Endothelial cell of umbilical vein (primary cell): ENCODE data around the gene RORB. TPM values are rescaled to one million over a fixed set of nuclear protein-coding genes. Genes with fewer than 3 reads are reported as not detected.

Experiments used
- BruUV-seq: library from RNA; stranded (reverse); fragments of 400-500 nt; replicated peaks from 2 replicates; lab custom pipeline; 2021; lab: Mats Ljungman, UMichigan
- CTCF ChIA-PET: fragments of 300-600, 350-600 bp; sonication (Branson Sonifier 250); formaldehyde crosslinking; loops from one replicate; lab custom pipeline; 2021; ENCODE audit warnings: antibody characterized with exemption, inconsistent platforms; lab: Charles Lee
- POLR2A ChIA-PET: fragments of 300-600, 350-600 bp; sonication (Branson Sonifier 250); formaldehyde crosslinking; loops from one replicate; lab custom pipeline; 2021; ENCODE audit warnings: antibody characterized with exemption, inconsistent platforms; lab: Charles Lee
- DNase-seq: peaks from one replicate; pipeline ENCODE4 v3.0.0-alpha.2; 2011; ENCODE audit warnings: low read depth, low spot score
- FAIRE-seq: peaks from 2 replicates; lab custom pipeline; 2011; peaks lifted over from hg19 to GRCh38; lab: Jason Lieb, UNC
- H2AFZ ChIP-seq: 2 replicates; pipeline ENCODE4 v1.6.0; 2012; ENCODE audit warnings: low read depth, low read length, control low read depth, inconsistent platforms
- H3K27ac ChIP-seq: 2 replicates; pipeline ENCODE4 v1.5.1; 2011; ENCODE audit warnings: low read depth, mild to moderate bottlenecking, control low read depth, low read length, moderate library complexity; ENCODE audit not compliant: insufficient read depth
- H3K27me3 ChIP-seq, 2 experiments: 2 replicates each; pipeline versions ENCODE4 v1.6.0 to v1.6.1; 2011; ENCODE audit warnings: low read length in 2 of 2, mixed read lengths in 1 of 2; ENCODE audit not compliant: control insufficient read depth in 2 of 2, insufficient read depth in 2 of 2
- H3K36me3 ChIP-seq, 2 experiments: 2 replicates in 1 of 2; 3 replicates in 1 of 2; pipeline ENCODE4 v1.5.1; 2011; ENCODE audit warnings: low read length in 2 of 2, mild to moderate bottlenecking in 1 of 2, moderate library complexity in 1 of 2; ENCODE audit not compliant: control insufficient read depth in 2 of 2, insufficient read depth in 2 of 2; ENCODE audit errors: extremely low read depth in 1 of 2
- H3K4me1 ChIP-seq: 3 replicates; pipeline ENCODE4 v1.5.1; 2011; ENCODE audit warnings: mild to moderate bottlenecking, low read length; ENCODE audit not compliant: control insufficient read depth, insufficient read depth; ENCODE audit errors: extremely low read depth
- H3K4me2 ChIP-seq: 2 replicates; pipeline ENCODE4 v1.6.1; 2011; ENCODE audit warnings: low read length, control low read depth, mixed read lengths; ENCODE audit not compliant: insufficient read depth
- H3K4me3 ChIP-seq, 3 experiments: fragments of 200-600 bp in 1 of 3; sonication (generic), shearing (Covaris generic) in 1 of 3; replicated peaks in 1 of 3; 2 replicates each; pipeline ENCODE4 v1.5.1; 2011 to 2016; ENCODE audit warnings: control low read depth in 3 of 3, low read length in 3 of 3, mild to moderate bottlenecking in 2 of 3, inconsistent platforms in 1 of 3, low read depth in 1 of 3, moderate library complexity in 1 of 3; ENCODE audit not compliant: insufficient read depth in 1 of 3
- H3K79me2 ChIP-seq: 2 replicates; pipeline ENCODE4 v1.6.0; 2012; ENCODE audit warnings: low read length, inconsistent platforms; ENCODE audit not compliant: control insufficient read depth, insufficient read depth
- H3K9ac ChIP-seq: replicated peaks from 2 replicates; pipeline ENCODE3; 2011; ENCODE audit warnings: low read length, control low read depth; ENCODE audit not compliant: insufficient read depth; ENCODE audit errors: extremely low read depth
- H3K9me1 ChIP-seq: replicated peaks from 3 replicates; pipeline ENCODE4 v1.6.0; 2011; ENCODE audit warnings: mild to moderate bottlenecking, low read length; ENCODE audit not compliant: control insufficient read depth, insufficient read depth; ENCODE audit errors: extremely low read depth
- H3K9me3 ChIP-seq: replicated peaks from 2 replicates; pipeline ENCODE4 v1.5.1; 2012; ENCODE audit warnings: low read length, inconsistent platforms; ENCODE audit not compliant: control insufficient read depth, insufficient read depth
- H4K20me1 ChIP-seq: replicated peaks from 2 replicates; pipeline ENCODE3; 2011; ENCODE audit warnings: mild to moderate bottlenecking, low read length; ENCODE audit not compliant: control insufficient read depth, insufficient read depth; ENCODE audit errors: extremely low read depth
- EZH2 ChIP-seq: IDR thresholded peaks from 2 replicates; pipeline ENCODE4 v1.6.1; 2012; ENCODE audit warnings: borderline replicate concordance, low read depth, mild to moderate bottlenecking, moderate library complexity, low read length, inconsistent platforms; ENCODE audit not compliant: severe bottlenecking
- FOS ChIP-seq: IDR thresholded peaks from 2 replicates; pipeline ENCODE4 v1.6.1; 2011; ENCODE audit warnings: mild to moderate bottlenecking, low read length, moderate library complexity, borderline replicate concordance; ENCODE audit not compliant: insufficient read depth
- GATA2 ChIP-seq: IDR thresholded peaks from 2 replicates; pipeline ENCODE4 v1.7.0; 2011; ENCODE audit warnings: low read depth, mild to moderate bottlenecking, moderate library complexity, mixed read lengths, low read length; ENCODE audit not compliant: insufficient read length, insufficient read depth
- JUN ChIP-seq: IDR thresholded peaks from 2 replicates; pipeline ENCODE4 v1.6.1; 2011; ENCODE audit warnings: borderline replicate concordance, low read depth; ENCODE audit not compliant: insufficient read length, insufficient read depth
- MYC ChIP-seq: IDR thresholded peaks from one replicate; pipeline ENCODE4 v1.6.1; 2011; ENCODE audit warnings: mild to moderate bottlenecking, low read depth, low read length
- POLR2A ChIP-seq: IDR thresholded peaks from 2 replicates; pipeline ENCODE4 v1.6.1; 2012; ENCODE audit warnings: low read depth, mild to moderate bottlenecking, control low read depth, low read length
- POLR2AphosphoS5 ChIP-seq: IDR thresholded peaks from 2 replicates; pipeline ENCODE4 v1.6.1; 2012; ENCODE audit warnings: low read depth, mild to moderate bottlenecking, control low read depth, low read length, moderate library complexity; ENCODE audit not compliant: insufficient read depth
- dilution Hi-C: fragments of 300-500 bp; cut with MboI; formaldehyde crosslinking; loops from one replicate; pipeline ENCODE4 v1.15.0; 2019; ENCODE audit warnings: low sequenced_read_pairs; ENCODE audit not compliant: extremely low pct_ligation_motif_present
- intact Hi-C: fragments of 100-400 bp; cut with micrococcal nuclease; formaldehyde crosslinking; loops from one replicate; pipeline ENCODE4 v1.10.0; 2022
- polyA plus RNA-seq, 4 experiments: library from polyadenylated mRNA; depleted of rRNA in 3 of 4; stranded (reverse) in 3 of 4; unstranded in 1 of 4; fragments of >200 nt; gene quantifications; 2 replicates each; pipeline versions ENCODE4 v1.2.1 to v1.2.3, GENCODE V29; 2011 to 2012; ENCODE audit warnings: missing spikeins in 1 of 4
- total RNA-seq: library from RNA; stranded (reverse); gene quantifications from 2 replicates; pipeline ENCODE4 v1.2.3, GENCODE V29; 2021
- TF ChIP-seq, protein P1 (sequence below): IDR thresholded peaks from 2 replicates; pipeline ENCODE4 v1.6.1; 2011; ENCODE audit not compliant: insufficient read depth, insufficient read length
- TF ChIP-seq, protein P2 (sequence below), 2 donors: IDR thresholded peaks; 1 replicate in 1 of 2; 2 replicates in 1 of 2; pipeline ENCODE4 v1.5.1; 2011; ENCODE audit warnings: low read length in 2 of 2, mild to moderate bottlenecking in 2 of 2, moderate library complexity in 2 of 2, control low read depth in 1 of 2, inconsistent platforms in 1 of 2, low read depth in 1 of 2; ENCODE audit not compliant: insufficient read depth in 1 of 2; ENCODE audit errors: extremely low read depth in 1 of 2

RORB gene
- total and polyA plus RNA-seq, 2 donors (not counting 3 experiments of a cell fraction or from before 2014, with no cell fraction given): not detected

DNA sequence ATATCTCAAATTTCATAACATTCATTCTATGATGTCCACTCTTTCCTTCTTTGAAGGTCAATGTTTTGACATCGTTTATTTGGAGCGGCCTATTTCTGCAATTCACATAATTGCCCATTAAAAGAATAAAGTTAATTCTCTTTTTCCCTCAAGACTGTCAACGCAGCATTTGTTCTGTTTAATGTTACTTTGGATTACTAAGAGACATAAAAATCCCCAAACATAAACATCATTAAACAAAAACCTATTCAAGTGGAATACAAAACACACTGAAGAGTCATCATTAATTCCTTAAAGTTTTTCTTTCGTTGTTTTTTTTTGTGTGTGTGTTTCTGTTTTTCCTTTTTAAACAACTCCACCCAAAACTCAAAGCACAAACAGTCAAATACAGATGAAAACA, 239.5 kb downstream of the RORB start:
- TF ChIP-seq POLR2AphosphoS5 (no peak), EZH2 (no peak)
- TF ChIP-seq, protein P1, sequence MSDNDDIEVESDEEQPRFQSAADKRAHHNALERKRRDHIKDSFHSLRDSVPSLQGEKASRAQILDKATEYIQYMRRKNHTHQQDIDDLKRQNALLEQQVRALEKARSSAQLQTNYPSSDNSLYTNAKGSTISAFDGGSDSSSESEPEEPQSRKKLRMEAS: no peak
- TF ChIP-seq, protein P2, sequence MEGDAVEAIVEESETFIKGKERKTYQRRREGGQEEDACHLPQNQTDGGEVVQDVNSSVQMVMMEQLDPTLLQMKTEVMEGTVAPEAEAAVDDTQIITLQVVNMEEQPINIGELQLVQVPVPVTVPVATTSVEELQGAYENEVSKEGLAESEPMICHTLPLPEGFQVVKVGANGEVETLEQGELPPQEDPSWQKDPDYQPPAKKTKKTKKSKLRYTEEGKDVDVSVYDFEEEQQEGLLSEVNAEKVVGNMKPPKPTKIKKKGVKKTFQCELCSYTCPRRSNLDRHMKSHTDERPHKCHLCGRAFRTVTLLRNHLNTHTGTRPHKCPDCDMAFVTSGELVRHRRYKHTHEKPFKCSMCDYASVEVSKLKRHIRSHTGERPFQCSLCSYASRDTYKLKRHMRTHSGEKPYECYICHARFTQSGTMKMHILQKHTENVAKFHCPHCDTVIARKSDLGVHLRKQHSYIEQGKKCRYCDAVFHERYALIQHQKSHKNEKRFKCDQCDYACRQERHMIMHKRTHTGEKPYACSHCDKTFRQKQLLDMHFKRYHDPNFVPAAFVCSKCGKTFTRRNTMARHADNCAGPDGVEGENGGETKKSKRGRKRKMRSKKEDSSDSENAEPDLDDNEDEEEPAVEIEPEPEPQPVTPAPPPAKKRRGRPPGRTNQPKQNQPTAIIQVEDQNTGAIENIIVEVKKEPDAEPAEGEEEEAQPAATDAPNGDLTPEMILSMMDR (IDR thresholded peaks at IDR 0.05; ENCODE audit: extremely low read depth in 1 of 2, insufficient read depth in 1 of 2, low read depth in 1 of 2, low read length in 2 of 2): no peak
- no peak overlapping the region for H3K4me2 ChIP-seq
- no peaks in the 10 kb centered on the region for H3K79me2 ChIP-seq
- BruUV-seq: no TSS peak
- ChIA-PET POLR2A (no interaction called here), CTCF (no interaction called here)
- H3K36me3 ChIP-seq: no peaks in the 10 kb centered on the region
- H4K20me1 ChIP-seq: no peaks in the 10 kb centered on the region
- no peak overlapping the region for H2AFZ ChIP-seq
- H3K9ac ChIP-seq: no peak overlapping the region
- FAIRE-seq (no peak), DNase-seq (no peak)
- H3K4me1 ChIP-seq: no peaks in the 10 kb centered on the region
- dilution Hi-C loops: no loop called here
- H3K9me3 ChIP-seq: no peaks in the 10 kb centered on the region
- no peaks in the 10 kb centered on the region for H3K27me3 ChIP-seq
- H3K27ac ChIP-seq: no peak overlapping the region
- no peaks in the 10 kb centered on the region for H3K9me1 ChIP-seq
- no peak overlapping the region for H3K4me3 ChIP-seq
- intact Hi-C loops: no loop called here

DNA sequence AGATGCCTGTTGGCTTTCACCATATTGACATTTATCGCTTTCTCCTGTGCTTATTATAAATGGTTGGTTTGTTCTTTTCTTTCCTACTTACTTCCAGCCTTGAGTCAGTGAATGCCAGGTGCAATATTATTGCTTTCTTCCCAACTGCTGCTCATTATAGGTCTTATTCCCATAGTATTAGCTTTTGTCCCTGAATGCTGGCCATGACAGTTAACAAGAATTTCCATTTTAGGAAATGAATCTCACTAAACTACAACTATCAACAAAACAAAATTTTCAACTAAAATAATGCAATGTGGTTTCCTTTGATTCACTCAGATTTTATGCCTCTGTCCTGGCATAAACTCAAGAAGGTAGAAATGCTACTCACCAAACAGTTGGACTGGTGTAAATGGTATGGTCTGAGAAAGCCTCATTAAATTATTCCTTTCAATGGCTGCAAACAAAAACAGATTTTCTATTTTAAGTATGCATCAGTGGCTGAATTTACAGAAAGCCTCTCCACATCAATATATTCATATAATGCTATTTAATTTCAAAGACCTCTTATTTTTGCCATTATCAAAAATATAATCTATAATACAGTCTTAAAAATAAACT, 245.2 kb downstream of the RORB start:
- no peak overlapping the region for H2AFZ ChIP-seq
- no peak overlapping the region for H3K4me2 ChIP-seq
- H3K27ac ChIP-seq: no peak overlapping the region
- POLR2A ChIA-PET: no interaction called here
- DNase-seq (no peak), FAIRE-seq (no peak)
- no peak for TF ChIP-seq MYC
- TF ChIP-seq, protein P2 (IDR thresholded peaks at IDR 0.05; ENCODE audit: extremely low read depth in 1 of 2, insufficient read depth in 1 of 2, low read depth in 1 of 2, low read length in 2 of 2): no peak
- no peak for TF ChIP-seq POLR2A
- TF ChIP-seq POLR2AphosphoS5: no peak
- no peak for TF ChIP-seq EZH2
- TF ChIP-seq, protein P1: no peak
- TF ChIP-seq FOS: no peak
- no peak for TF ChIP-seq GATA2
- TF ChIP-seq JUN: no peak
- no peak overlapping the region for H3K9ac ChIP-seq
- no peaks in the 10 kb centered on the region for H4K20me1 ChIP-seq
- H3K4me3 ChIP-seq: no peak overlapping the region
- CTCF ChIA-PET: interaction anchor here (0.5 to 2.4 kb wide), 5 partner anchors 10 to 1542 kb away, joined by 3 to 21 read pairs (median 5); no protein-coding TSS in a partner anchor
- dilution Hi-C loops: no loop called here
- peaks cover 6 to 7% of the 10 kb centered on the region in 2 experiments for H3K27me3 ChIP-seq
- intact Hi-C loops: loop anchor here (2.0 to 5.0 kb wide), 3 partner anchors 165 to 1541 kb away; no protein-coding TSS in a partner anchor
- H3K9me3 ChIP-seq: no peaks in the 10 kb centered on the region
- H3K9me1 ChIP-seq: no peaks in the 10 kb centered on the region
- no peaks in the 10 kb centered on the region for H3K79me2 ChIP-seq
- no peaks in the 10 kb centered on the region for H3K4me1 ChIP-seq
- H3K36me3 ChIP-seq: no peaks in the 10 kb centered on the region
- BruUV-seq: no TSS peak
